A673 (cell line): ENCODE measurements around the gene GDF7. TPM values are rescaled to one million over a fixed set of nuclear protein-coding genes. Genes with fewer than 3 reads are reported as not detected.

Experiments used
- BruUV-seq: library from RNA; stranded (reverse); fragments of 400-500 nt; replicated peaks from 2 replicates; lab custom pipeline; 2021; lab: Mats Ljungman, UMichigan
- CTCF ChIA-PET: fragments of 300-600 bp; sonication (Branson Sonifier 250); formaldehyde crosslinking; loops from one replicate; lab custom pipeline; 2022; ENCODE audit warnings: antibody characterized with exemption; lab: Charles Lee
- POLR2A ChIA-PET: fragments of 300-600 bp; sonication (Branson Sonifier 250); formaldehyde crosslinking; loops from one replicate; lab custom pipeline; 2022; ENCODE audit warnings: antibody characterized with exemption; ENCODE audit not compliant: low non-redundant PET; lab: Charles Lee
- DNase-seq: peaks from one replicate; pipeline ENCODE4 v3.0.0-alpha.2; 2015; ENCODE audit warnings: low spot score
- H3K27ac ChIP-seq: fragments of 200-600 bp; sonication (generic); 2 replicates; pipeline ENCODE4 v1.5.1; 2016; ENCODE audit warnings: mixed run types, low read depth, mild to moderate bottlenecking, mixed read lengths, antibody characterized with exemption, low read length; ENCODE audit not compliant: poor library complexity, severe bottlenecking
- H3K27me3 ChIP-seq: fragments of 200-600 bp; sonication (generic); replicated peaks from 2 replicates; pipeline ENCODE4 v1.6.1; 2017; ENCODE audit warnings: mixed run types, low read depth, mild to moderate bottlenecking, mixed read lengths, antibody characterized with exemption, low read length; ENCODE audit not compliant: insufficient read depth, poor library complexity
- H3K36me3 ChIP-seq: fragments of 200-600 bp; sonication (generic); 2 replicates; pipeline ENCODE4 v1.6.1; 2016; ENCODE audit warnings: mixed run types, mild to moderate bottlenecking, mixed read lengths, antibody characterized with exemption, low read length; ENCODE audit not compliant: insufficient read depth, poor library complexity, severe bottlenecking
- H3K4me1 ChIP-seq: fragments of 200-600 bp; sonication (generic); 2 replicates; pipeline ENCODE4 v1.6.1; 2017; ENCODE audit warnings: mixed run types, mild to moderate bottlenecking, mixed read lengths, antibody characterized with exemption, low read length; ENCODE audit not compliant: insufficient read depth, poor library complexity, severe bottlenecking
- H3K4me3 ChIP-seq: fragments of 200-600 bp; sonication (generic); 2 replicates; pipeline ENCODE4 v1.5.1; 2016; ENCODE audit warnings: low read depth, mixed run types, mild to moderate bottlenecking, mixed read lengths, low read length; ENCODE audit not compliant: poor library complexity, severe bottlenecking
- H3K9me3 ChIP-seq: fragments of 200-600 bp; sonication (generic); 2 replicates; pipeline ENCODE4 v1.6.1; 2016; ENCODE audit warnings: mixed run types, low read depth, mild to moderate bottlenecking, mixed read lengths, antibody characterized with exemption, low read length; ENCODE audit not compliant: poor library complexity, severe bottlenecking
- CTCF ChIP-seq: fragments of 300-800, 200-600 bp; sonication (generic); conservative IDR thresholded peaks from 2 replicates; pipeline ENCODE4 v1.5.1; 2017; ENCODE audit warnings: low read depth, mild to moderate bottlenecking, antibody characterized with exemption, low read length, moderate library complexity, mixed read lengths
- EZH2 ChIP-seq: fragments of 200-600 bp; sonication (generic); IDR thresholded peaks from 2 replicates; pipeline ENCODE4 v1.6.1; 2017; ENCODE audit warnings: borderline replicate concordance, low read depth, mild to moderate bottlenecking, mixed read lengths, antibody characterized with exemption, low read length; ENCODE audit not compliant: poor library complexity, severe bottlenecking
- intact Hi-C: fragments of 100-400 bp; cut with micrococcal nuclease; formaldehyde crosslinking; loops from one replicate; pipeline ENCODE4 v1.10.0; 2022; ENCODE audit not compliant: unreplicated experiment
- total RNA-seq: library from RNA; stranded (reverse); gene quantifications from 2 replicates; pipeline ENCODE4 v1.2.3, GENCODE V29; 2021

GDF7 gene
- total RNA-seq, 1 experiment from 2014 or later = not detected

GRCh38 chr2:20677301-20678085 lies 10.5 kb downstream of the GDF7 start:
- ChIA-PET POLR2A (no interaction called here), CTCF (no interaction called here)
- intact Hi-C loops = no loop called here
- Histone ChIP-seq H3K27me3 (peaks cover 20% of the 10 kb centered on the region), H3K27ac (no peak overlapping the region), H3K4me1 (no peaks in the 10 kb centered on the region), H3K9me3 (no peaks in the 10 kb centered on the region), H3K36me3 (no peaks in the 10 kb centered on the region), H3K4me3 (no peak overlapping the region)
- TF ChIP-seq EZH2 (no peak), CTCF (0 out of 2 replicates have a peak, but pooled peaks have one; percentile 10)
- no TSS peak for BruUV-seq
- no peak for DNase-seq

GRCh38 chr2:20678086-20678395 lies 11.1 kb downstream of the GDF7 start:
- BruUV-seq = no TSS peak
- peaks cover 15% of the 10 kb centered on the region for H3K27me3 ChIP-seq
- no peak for DNase-seq
- TF ChIP-seq CTCF (no peak), EZH2 (no peak)
- intact Hi-C loops = no loop called here
- no peaks in the 10 kb centered on the region for H3K4me1 ChIP-seq
- no peaks in the 10 kb centered on the region for H3K36me3 ChIP-seq
- no peak overlapping the region for H3K4me3 ChIP-seq
- no peak overlapping the region for H3K27ac ChIP-seq
- ChIA-PET CTCF (no interaction called here), POLR2A (no interaction called here)
- no peaks in the 10 kb centered on the region for H3K9me3 ChIP-seq

- no TSS peak for BruUV-seq
- POLR2A ChIA-PET = no interaction called here
- Histone ChIP-seq H3K4me1 (no peaks in the 10 kb centered on the region), H3K4me3 (no peak overlapping the region), H3K36me3 (no peaks in the 10 kb centered on the region), H3K27me3 (peaks cover 7% of the 10 kb centered on the region), H3K9me3 (no peaks in the 10 kb centered on the region), H3K27ac (no peak overlapping the region)
- TF ChIP-seq EZH2 (no peak), CTCF (no peak)
- CTCF ChIA-PET = no interaction called here
- no peak for DNase-seq
- intact Hi-C loops = no loop called here
These were observed 11.8 kb downstream of the GDF7 start for GRCh38 chr2:20678780-20679179.
